ENCODE results near the gene NFKBIB.

DNA sequence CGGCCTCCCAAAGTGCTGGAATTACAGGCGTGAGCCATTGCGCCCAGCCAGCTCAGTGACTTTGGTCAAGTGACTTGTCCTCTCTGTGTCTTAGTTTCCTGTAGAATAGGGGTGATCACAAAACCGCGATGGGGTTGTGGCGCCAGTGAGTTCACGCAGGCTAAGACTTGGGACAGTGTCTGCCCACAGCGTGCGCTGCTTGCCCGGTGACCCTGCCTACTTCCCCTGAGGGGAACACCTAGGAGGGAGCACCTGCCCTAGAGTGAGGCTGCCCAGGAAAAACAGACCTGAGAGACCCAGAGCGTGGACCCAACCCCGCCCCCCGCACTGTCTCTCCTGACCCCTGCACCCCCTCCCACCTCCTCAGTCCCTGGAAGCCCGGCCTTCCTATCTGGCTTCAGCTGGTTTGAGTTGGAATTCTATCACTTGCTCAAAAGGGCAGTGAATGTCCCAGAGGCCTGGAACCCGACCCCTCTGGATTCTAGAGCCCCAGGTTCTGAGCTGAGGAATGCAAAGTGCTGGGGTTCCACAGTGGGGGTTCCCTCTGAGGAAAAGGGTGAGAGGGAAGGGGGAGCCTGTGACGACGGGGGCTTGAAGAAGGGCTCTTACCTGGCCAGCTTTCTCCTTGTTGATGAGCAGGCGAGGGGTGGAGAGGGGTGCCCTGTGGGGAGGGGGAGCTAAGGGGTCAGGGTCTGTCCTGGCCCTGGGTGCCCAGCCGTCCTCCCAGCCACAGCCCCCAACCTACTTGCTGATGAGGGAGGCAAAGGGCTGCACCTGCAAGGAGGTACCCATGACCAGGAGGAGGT is 19.5 kb upstream of the NFKBIB start:
- TF ChIP-seq CTCF (IDR thresholded peaks at IDR 0.05; ENCODE audit: poor library complexity, severe bottlenecking): no peak
- no peak for TF ChIP-seq EZH2 (IDR thresholded peaks at IDR 0.05; ENCODE audit: borderline replicate concordance, insufficient read depth, low read length, poor library complexity, severe bottlenecking)
- TF ChIP-seq POLR2AphosphoS5 (IDR thresholded peaks at IDR 0.05): no peak
- no peak for TF ChIP-seq MXI1 (conservative IDR thresholded peaks at IDR 0.05; ENCODE audit: poor library complexity, severe bottlenecking)
- TF ChIP-seq TAF1 (IDR thresholded peaks at IDR 0.05; ENCODE audit: low read depth): no peak
